ENCODE measurements around the gene KIR2DL4.
"Not testable (repeated sequence)": the region's sequence is repeated elsewhere in the genome, so short reads cannot be mapped to it uniquely, and the experiment has no call there.

KIR2DL4 gene

DNA sequence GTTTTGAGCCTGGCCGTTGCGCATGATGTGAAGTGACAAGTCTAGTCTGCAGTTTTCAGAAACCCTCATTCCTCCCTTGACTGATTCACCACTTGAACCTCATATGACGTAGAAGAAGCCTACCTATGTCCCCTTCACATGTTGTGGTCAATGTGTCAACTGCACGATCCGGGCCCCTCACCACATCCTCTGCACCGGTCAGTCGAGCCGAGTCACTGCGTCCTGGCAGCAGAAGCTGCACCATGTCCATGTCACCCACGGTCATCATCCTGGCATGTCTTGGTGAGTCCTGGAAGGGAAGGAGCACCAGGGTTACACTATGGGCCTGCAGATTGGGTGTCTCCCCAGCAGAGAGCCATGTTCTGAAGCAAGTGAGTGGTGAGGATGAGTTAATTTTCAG is at the start of gene KIR2DL4:
KIR2DL4 (plus strand) TSS at position 201 of the 400 bp plus-strand sequence; CDS start at position 243, 42 bp downstream.
- no peaks in the 10 kb centered on the region for H3K4me1 Mint-ChIP-seq
- TF ChIP-seq, protein P1, sequence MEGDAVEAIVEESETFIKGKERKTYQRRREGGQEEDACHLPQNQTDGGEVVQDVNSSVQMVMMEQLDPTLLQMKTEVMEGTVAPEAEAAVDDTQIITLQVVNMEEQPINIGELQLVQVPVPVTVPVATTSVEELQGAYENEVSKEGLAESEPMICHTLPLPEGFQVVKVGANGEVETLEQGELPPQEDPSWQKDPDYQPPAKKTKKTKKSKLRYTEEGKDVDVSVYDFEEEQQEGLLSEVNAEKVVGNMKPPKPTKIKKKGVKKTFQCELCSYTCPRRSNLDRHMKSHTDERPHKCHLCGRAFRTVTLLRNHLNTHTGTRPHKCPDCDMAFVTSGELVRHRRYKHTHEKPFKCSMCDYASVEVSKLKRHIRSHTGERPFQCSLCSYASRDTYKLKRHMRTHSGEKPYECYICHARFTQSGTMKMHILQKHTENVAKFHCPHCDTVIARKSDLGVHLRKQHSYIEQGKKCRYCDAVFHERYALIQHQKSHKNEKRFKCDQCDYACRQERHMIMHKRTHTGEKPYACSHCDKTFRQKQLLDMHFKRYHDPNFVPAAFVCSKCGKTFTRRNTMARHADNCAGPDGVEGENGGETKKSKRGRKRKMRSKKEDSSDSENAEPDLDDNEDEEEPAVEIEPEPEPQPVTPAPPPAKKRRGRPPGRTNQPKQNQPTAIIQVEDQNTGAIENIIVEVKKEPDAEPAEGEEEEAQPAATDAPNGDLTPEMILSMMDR (IDR thresholded peaks at IDR 0.05; ENCODE audit: unreplicated experiment in 3 of 3) = no peak
- no peak within 1 kb of the TSS for H3K27ac Mint-ChIP-seq
- no peaks in the 10 kb centered on the region for H3K27me3 Mint-ChIP-seq (ENCODE audit: low read depth)
- no peaks in the 10 kb centered on the region for H3K36me3 Mint-ChIP-seq (ENCODE audit: low read depth)
- peaks cover 63% of the 10 kb centered on the region for H3K9me3 Mint-ChIP-seq
- H3K4me3 Mint-ChIP-seq = no peak within 1 kb of the TSS

DNA sequence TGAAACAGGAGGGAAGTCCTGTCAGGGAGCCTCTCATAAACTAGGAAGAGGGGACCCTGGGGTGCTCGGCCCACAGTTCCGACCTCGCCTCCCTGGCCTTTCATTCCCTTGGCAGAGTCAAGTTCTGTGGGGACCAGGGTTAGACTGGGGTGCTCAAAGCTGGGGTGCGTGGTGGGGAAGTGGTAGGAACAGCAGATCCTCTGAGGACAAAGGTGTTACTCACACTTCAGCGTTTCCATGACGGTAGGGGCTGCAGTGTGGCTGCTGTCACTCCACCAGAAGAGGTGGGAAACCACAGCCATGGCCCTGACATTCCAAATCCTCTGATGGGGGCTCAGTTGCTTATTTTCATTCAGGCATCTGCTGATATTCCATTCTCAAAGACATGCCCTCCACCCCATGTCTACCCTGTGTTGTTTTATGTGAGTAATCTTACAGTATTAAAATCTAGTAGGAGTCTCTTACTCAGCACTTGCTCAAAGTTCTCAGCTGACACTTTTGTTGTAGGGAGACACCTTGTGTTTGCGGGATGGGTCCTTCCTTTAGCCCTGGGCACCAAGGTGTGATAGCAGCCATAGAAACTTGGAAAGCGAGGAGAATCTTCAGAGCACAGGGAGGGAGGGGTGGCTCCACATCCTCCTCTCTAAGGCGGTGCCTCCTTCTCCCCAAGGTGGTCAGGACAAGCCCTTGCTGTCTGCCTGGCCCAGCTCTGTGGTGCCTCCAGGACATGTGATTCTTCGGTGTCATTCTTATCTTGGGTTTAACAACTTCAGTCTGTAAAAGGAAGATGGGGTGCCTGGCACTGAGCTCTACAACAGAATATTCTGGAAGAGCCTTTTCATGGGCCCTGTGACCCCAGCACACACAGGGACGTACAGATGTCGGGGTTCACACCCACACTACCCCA is 47.0 kb upstream of the KIR2DL4 start:
- H3K9me3 Mint-ChIP-seq = peaks cover 62% of the 10 kb centered on the region
- H3K27ac Mint-ChIP-seq = not testable (repeated sequence)

DNA sequence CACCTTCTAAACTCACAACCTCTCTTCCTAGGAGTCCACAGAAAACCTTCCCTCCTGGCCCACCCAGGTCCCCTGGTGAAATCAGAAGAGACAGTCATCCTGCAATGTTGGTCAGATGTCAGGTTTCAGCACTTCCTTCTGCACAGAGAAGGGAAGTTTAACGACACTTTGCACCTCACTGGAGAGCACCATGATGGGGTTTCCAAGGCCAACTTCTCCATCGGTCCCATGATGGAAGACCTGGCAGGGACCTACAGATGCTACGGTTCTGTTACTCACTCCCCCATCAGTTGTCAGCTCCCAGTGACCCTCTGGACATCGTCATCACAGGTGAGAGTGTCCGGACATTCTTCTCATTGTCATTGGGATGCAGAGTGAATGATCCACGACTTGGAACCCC is 44.8 kb upstream of the KIR2DL4 start:
- not testable (repeated sequence) for H3K4me1 Mint-ChIP-seq; H3K27ac Mint-ChIP-seq; H3K27me3 Mint-ChIP-seq (ENCODE audit: low read depth); H3K36me3 Mint-ChIP-seq (ENCODE audit: low read depth); H3K4me3 Mint-ChIP-seq
- peaks cover 50% of the 10 kb centered on the region for H3K9me3 Mint-ChIP-seq

More for the DNA sequence above, 47.0 kb upstream of the KIR2DL4 start:
- not testable (repeated sequence) for H3K36me3 Mint-ChIP-seq (ENCODE audit: low read depth); H3K4me1 Mint-ChIP-seq; H3K4me3 Mint-ChIP-seq; H3K27me3 Mint-ChIP-seq (ENCODE audit: low read depth)

DNA sequence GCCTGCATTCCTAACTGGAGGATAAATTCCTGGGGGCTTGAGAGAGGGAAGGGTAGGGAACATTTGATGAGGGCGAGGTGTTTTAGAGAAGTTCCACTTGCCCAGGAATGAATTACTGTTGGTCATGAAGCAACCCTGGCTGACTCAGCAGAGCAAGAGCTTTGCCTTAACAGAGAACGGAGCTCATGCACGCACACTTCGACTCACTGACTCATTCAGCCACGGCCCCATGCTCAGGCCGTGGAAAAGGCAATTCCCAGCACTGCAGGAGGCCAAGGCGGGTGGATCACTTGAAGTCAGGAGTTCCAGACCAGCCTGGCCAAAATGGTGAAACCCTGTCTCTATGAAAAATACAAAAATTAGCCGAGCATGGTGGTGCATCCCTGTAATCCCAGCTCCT is 39.2 kb upstream of the KIR2DL4 start:
- not testable (repeated sequence) for H3K27me3 Mint-ChIP-seq (ENCODE audit: low read depth); H3K4me1 Mint-ChIP-seq; H3K4me3 Mint-ChIP-seq; H3K36me3 Mint-ChIP-seq (ENCODE audit: low read depth); H3K27ac Mint-ChIP-seq
- H3K9me3 Mint-ChIP-seq = peaks cover 60% of the 10 kb centered on the region

DNA sequence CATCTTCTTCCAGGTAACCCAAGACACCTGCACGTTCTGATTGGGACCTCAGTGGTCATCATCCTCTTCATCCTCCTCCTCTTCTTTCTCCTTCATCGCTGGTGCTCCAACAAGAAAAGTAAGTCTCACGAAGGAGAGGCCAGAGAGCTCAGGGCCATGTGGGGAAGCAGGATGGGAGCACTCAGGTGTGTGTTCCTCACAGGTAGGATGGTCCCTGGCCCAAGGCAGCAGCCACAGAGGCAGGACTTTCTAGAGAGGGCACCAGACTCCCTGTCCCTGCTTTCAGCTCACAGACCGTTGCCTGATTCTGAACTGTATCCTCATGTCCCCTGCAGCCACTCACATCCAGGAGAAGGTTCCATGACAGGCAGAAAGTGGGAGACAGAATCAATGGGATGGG is 36.9 kb upstream of the KIR2DL4 start:
- not testable (repeated sequence) for H3K27ac Mint-ChIP-seq; H3K36me3 Mint-ChIP-seq (ENCODE audit: low read depth); H3K27me3 Mint-ChIP-seq (ENCODE audit: low read depth); H3K4me1 Mint-ChIP-seq; H3K4me3 Mint-ChIP-seq
- H3K9me3 Mint-ChIP-seq = peaks cover 60% of the 10 kb centered on the region

DNA sequence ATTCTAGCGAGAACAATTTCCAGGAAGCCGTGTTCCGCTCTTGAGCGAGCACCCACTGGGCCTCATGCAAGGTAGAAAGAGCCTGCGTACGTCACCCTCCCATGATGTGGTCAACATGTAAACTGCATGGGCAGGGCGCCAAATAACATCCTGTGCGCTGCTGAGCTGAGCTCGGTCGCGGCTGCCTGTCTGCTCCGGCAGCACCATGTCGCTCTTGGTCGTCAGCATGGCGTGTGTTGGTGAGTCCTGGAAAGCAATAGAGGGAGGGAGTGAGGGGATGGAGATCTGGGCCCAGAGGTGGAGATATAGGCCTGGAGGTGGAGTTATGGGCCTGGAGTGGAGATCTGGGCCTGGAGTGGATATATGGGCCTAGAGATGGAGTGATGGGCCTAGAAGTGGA is 33.8 kb upstream of the KIR2DL4 start, which contains the start of gene KIR2DL1:
KIR2DL1 (plus strand) TSS at position 148 of the 400 bp plus-strand sequence; CDS start at position 206, 58 bp downstream.
- peaks cover 70% of the 10 kb centered on the region for H3K9me3 Mint-ChIP-seq
- H3K27me3 Mint-ChIP-seq (ENCODE audit: low read depth); H3K27ac Mint-ChIP-seq; H3K4me1 Mint-ChIP-seq; H3K4me3 Mint-ChIP-seq; H3K36me3 Mint-ChIP-seq (ENCODE audit: low read depth): not testable (repeated sequence)

DNA sequence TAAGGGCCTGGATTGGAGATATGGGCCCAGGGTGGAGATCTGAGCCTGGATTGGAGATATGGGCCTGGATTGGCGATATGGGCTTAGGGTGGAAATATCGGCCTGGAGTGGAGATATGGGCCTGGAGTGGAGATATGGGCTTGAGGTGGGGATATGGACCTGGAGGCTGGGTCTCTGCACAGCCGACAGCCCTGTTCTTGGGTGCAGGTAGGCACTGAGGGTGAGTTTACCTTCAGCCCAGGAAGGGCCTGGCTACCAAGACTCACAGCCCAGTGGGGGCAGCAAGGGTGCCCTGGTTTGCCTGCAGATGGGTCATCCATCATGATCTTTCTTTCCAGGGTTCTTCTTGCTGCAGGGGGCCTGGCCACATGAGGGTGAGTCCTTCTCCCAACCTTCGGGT is 32.9 kb upstream of the KIR2DL4 start:
- not testable (repeated sequence) for H3K4me3 Mint-ChIP-seq; H3K27me3 Mint-ChIP-seq (ENCODE audit: low read depth); H3K4me1 Mint-ChIP-seq; H3K27ac Mint-ChIP-seq
- H3K36me3 Mint-ChIP-seq (ENCODE audit: low read depth) = peaks cover 11% of the 10 kb centered on the region
- peaks cover 68% of the 10 kb centered on the region for H3K9me3 Mint-ChIP-seq

DNA sequence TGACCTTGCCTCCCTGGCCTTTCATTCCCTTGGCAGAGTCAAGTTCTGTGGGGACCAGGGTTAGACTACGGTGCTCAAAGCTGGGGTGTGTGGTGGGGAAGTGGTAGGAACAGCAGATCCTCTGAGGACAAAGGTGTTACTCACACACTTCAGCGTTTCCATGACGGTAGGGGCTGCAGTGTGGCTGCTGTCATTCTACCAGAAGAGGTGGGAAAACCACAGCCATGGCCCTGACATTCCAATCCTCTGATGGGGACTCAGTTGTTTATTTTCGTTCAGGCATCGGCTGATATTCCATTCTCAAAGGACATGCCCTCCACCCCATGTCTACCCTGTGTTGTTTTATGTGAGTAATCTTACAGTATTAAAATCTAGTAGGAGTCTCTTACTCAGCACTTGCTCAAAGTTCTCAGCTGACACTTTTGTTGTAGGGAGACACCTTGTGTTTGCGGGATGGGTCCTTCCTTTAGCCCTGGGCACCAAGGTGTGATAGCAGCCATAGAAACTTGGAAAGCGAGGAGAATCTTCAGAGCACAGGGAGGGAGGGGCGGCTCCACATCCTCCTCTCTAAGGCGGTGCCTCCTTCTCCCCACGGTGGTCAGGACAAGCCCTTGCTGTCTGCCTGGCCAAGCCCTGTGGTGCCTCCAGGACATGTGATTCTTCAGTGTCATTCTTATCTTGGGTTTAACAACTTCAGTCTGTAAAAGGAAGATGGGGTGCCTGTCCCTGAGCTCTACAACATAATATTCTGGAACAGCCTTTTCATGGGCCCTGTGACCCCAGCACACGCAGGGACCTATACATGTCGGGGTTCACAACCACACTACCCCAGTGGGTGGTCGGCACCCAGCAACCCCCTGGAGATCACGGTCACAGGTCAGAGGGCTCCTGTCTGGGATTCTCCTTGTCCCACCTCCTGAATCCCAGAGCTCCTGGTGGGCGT is 32.1 kb upstream of the KIR2DL4 start:
- not testable (repeated sequence) for H3K4me3 Mint-ChIP-seq

DNA sequence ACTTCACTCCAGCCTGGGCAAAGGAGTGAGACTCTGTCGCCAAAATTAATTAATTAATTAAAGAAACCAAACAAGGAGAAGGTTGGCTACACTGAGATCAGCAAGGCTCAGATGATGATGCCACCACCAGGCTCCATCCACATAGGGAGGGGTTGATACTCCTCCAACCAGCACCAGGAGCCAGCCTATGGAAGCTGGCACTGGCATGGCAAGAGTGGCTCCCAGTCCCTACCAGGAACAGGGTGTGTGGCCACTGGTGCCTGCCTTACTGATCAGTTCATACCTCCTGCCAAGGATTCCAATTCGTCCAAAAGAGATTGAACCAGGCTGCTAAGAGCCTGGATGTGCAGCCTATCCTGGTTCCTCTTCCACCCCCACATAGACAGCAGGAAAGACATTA is 30.7 kb upstream of the KIR2DL4 start:
- not testable (repeated sequence) for H3K27ac Mint-ChIP-seq; H3K4me3 Mint-ChIP-seq; H3K4me1 Mint-ChIP-seq; H3K27me3 Mint-ChIP-seq (ENCODE audit: low read depth)
- peaks cover 68% of the 10 kb centered on the region for H3K9me3 Mint-ChIP-seq
- peaks cover 11% of the 10 kb centered on the region for H3K36me3 Mint-ChIP-seq (ENCODE audit: low read depth)

More for the DNA sequence above, 32.1 kb upstream of the KIR2DL4 start:
- H3K27me3 Mint-ChIP-seq (ENCODE audit: low read depth); H3K27ac Mint-ChIP-seq; H3K4me1 Mint-ChIP-seq: not testable (repeated sequence)
- Mint-ChIP-seq H3K36me3 (ENCODE audit: low read depth) (peaks cover 11% of the 10 kb centered on the region), H3K9me3 (peaks cover 70% of the 10 kb centered on the region)

DNA sequence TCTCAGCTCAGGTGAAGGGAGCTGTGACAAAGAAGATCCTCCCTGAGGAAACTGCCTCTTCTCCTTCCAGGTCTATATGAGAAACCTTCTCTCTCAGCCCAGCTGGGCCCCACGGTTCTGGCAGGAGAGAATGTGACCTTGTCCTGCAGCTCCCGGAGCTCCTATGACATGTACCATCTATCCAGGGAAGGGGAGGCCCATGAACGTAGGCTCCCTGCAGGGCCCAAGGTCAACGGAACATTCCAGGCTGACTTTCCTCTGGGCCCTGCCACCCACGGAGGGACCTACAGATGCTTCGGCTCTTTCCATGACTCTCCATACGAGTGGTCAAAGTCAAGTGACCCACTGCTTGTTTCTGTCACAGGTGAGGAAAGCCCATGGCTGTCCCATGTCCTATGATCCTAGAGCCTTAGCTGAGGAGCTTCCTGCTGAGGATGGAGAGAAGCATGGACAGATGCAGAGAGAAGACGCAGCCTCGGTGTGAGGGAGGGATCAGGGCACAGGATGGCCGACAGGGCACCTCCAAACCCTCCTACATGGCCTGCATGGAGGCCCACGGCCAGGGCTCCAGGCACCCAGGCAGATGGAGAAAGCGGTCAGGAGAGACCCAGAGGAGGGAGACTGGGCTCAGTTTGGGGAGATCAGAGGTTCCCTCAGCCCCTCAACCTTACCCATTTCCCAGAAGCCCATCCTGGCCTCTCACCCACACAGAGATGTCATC is 28.2 kb upstream of the KIR2DL4 start:
- peaks cover 66% of the 10 kb centered on the region for H3K9me3 Mint-ChIP-seq
- H3K4me3 Mint-ChIP-seq; H3K36me3 Mint-ChIP-seq (ENCODE audit: low read depth); H3K27me3 Mint-ChIP-seq (ENCODE audit: low read depth); H3K27ac Mint-ChIP-seq; H3K4me1 Mint-ChIP-seq: not testable (repeated sequence)

DNA sequence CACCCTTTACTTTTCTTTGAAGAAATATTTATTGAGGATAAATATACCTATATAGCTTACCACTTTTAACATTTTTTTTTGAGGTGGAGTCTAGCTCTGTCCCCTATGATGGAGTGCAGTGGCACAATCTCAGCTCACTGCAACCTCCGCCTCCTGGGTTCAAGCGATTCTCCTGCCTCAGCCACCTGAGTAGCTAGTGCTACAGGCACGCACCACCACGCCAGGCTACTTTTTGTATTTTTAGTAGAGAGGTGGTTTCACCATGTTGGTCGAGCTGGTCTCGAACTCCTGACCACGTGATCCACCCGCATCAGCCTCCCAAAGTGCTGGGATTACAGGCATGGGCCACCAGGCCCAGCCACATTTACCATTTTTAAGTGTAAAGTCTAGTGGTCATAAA is 27.6 kb upstream of the KIR2DL4 start:
- H3K27ac Mint-ChIP-seq; H3K4me1 Mint-ChIP-seq; H3K36me3 Mint-ChIP-seq (ENCODE audit: low read depth); H3K4me3 Mint-ChIP-seq; H3K27me3 Mint-ChIP-seq (ENCODE audit: low read depth): not testable (repeated sequence)
- H3K9me3 Mint-ChIP-seq = peaks cover 65% of the 10 kb centered on the region

DNA sequence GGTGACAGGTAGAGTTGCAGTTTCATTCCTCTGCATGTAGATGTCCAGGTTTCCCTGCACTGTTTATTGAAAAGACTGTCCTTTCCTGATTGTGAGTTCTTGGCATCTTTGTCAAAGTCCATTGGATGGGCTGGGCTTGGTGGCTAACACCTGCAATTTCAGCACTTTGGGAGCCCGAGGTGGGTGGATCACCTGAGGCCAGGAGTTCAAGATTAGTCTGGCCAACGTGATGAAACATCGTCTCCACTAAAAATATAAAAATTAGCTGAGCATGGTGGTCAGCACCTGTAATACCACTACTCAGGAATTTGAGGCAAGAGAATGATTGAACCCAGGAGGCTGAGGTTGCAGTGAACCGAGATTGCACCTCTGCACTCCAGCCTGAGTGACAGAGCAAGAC is 25.6 kb upstream of the KIR2DL4 start:
- H3K9me3 Mint-ChIP-seq = peaks cover 62% of the 10 kb centered on the region
- not testable (repeated sequence) for H3K4me3 Mint-ChIP-seq; H3K36me3 Mint-ChIP-seq (ENCODE audit: low read depth); H3K27ac Mint-ChIP-seq; H3K27me3 Mint-ChIP-seq (ENCODE audit: low read depth); H3K4me1 Mint-ChIP-seq

DNA sequence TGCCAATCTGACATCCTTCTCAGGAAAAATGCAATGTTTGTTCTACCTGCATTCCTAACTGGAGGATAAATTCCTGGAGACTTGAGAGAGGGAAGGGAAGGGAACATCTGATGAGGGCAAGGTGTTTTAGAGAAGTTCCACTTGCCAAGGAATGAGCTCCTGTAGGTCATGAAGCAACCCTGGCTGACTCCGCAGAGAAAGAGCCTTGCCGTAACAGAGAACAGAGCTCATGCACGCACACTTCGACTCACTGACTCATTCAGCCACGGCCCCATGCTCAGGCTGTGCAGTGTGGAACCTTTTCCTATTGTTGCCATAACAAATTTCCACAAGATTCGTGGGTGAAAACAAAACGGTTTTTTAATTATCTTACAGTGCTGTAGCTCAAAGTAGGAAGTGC is 24.5 kb upstream of the KIR2DL4 start:
- not testable (repeated sequence) for H3K36me3 Mint-ChIP-seq (ENCODE audit: low read depth); H3K27ac Mint-ChIP-seq; H3K27me3 Mint-ChIP-seq (ENCODE audit: low read depth); H3K4me3 Mint-ChIP-seq; H3K4me1 Mint-ChIP-seq
- H3K9me3 Mint-ChIP-seq = peaks cover 63% of the 10 kb centered on the region
